Heart right ventricle (tissue), 16 donors: ENCODE measurements around the gene SEC31B. TPM values are rescaled to one million over a fixed set of nuclear protein-coding genes. Genes with fewer than 3 reads are reported as not detected.

Experiments used
- ATAC-seq, 8 donors: fragments of 200-7000 bp; cut with Tn5 transposase; one replicate each; pipeline ENCODE4 v1.9.1; 2020; ENCODE audit warnings: mild to moderate bottlenecking in 8 of 8, moderate library complexity in 8 of 8, moderate number of reproducible peaks in 1 of 8
- DNase-seq, 2 donors: peaks; one replicate each; pipeline ENCODE4 v3.0.0-alpha.2; 2020
- H3K27ac ChIP-seq, 10 donors: fragments of 200-600 bp; sonication (generic) in 2 of 10; one replicate each; pipeline versions ENCODE4 v1.5.0 to v1.8.0; 2020 to 2022; ENCODE audit warnings: mild to moderate bottlenecking in 3 of 10
- H3K27me3 ChIP-seq, 7 donors: fragments of 200-600 bp; one replicate each; pipeline ENCODE4 v1.8.0; 2021 to 2022; ENCODE audit warnings: mild to moderate bottlenecking in 2 of 7
- H3K36me3 ChIP-seq, 9 donors: fragments of 200-600 bp; sonication (generic) in 1 of 9; one replicate each; pipeline versions ENCODE4 v1.5.0 to v1.8.0; 2020 to 2022; ENCODE audit warnings: mild to moderate bottlenecking in 2 of 9
- H3K4me1 ChIP-seq, 9 donors: fragments of 200-600 bp; sonication (generic) in 1 of 9; one replicate each; pipeline versions ENCODE4 v1.5.0 to v1.8.0; 2020 to 2022; ENCODE audit warnings: mild to moderate bottlenecking in 4 of 9
- H3K4me3 ChIP-seq, 10 donors: fragments of 200-600 bp; sonication (generic) in 2 of 10; one replicate each; pipeline versions ENCODE4 v1.5.0 to v1.8.0; 2020 to 2022; ENCODE audit warnings: mild to moderate bottlenecking in 7 of 10, moderate library complexity in 2 of 10
- H3K9me3 ChIP-seq, 11 donors: fragments of 200-600 bp in 10 of 11; sonication (generic) in 2 of 11; one replicate each; pipeline versions ENCODE4 v1.5.0 to v1.8.0; 2013 to 2022; ENCODE audit warnings: mild to moderate bottlenecking in 2 of 11, control low read depth in 1 of 11, moderate library complexity in 1 of 11
- CTCF ChIP-seq, 9 donors: fragments of 200-600 bp; sonication (generic) in 2 of 9; IDR thresholded peaks; one replicate each; pipeline versions ENCODE4 v1.5.0 to v1.8.0; 2021 to 2022; ENCODE audit warnings: antibody characterized with exemption in 9 of 9, mild to moderate bottlenecking in 5 of 9, moderate library complexity in 1 of 9
- WGBS, 2 donors: extraction: QIAGEN DNeasy Blood & Tissue Kit; methylation state at CpG; one replicate each; pipeline ENCODE4 v1.1.7; 2013; ENCODE audit warnings: inconsistent platforms in 1 of 2; 5-methylcytosine and 5-hydroxymethylcytosine counted together
- intact Hi-C, 10 donors: fragments of 100-400 bp; cut with DNase I; formaldehyde crosslinking; loops; one replicate each; pipeline versions ENCODE4 v1.11.1 to v1.14.2; 2022
- polyA plus RNA-seq, 2 donors: library from polyadenylated mRNA; stranded (reverse); fragments of 200-250 nt; gene quantifications; one replicate each; pipeline ENCODE4 v1.2.3, GENCODE V29; 2013
- total RNA-seq, 10 donors: library from RNA; stranded (reverse); fragmentation: NEBNext Ultra II Directional in 3 of 10; extraction: Animal tissue kit (Norgen Biotek cat#: 25700) in 3 of 10; gene quantifications; one replicate each; pipeline versions ENCODE4 v1.2.1 to v1.2.4, GENCODE V29; 2021 to 2023
- donor health status: Arrhythmogenic right ventricular cardiomyopathy.
- donor health status: ischemic (EF 13 %, LVEDD 7.1; RV severe dilation, severe dysfunction).
- donor health status: healthy with polysubstance abuse.
- donor health status: DM: no; HTN: yes; CAD: no.
- donor health status: DM: no; HTN: no; CAD: no.
- donor health status: ischemic (EF 25% LVEDD 6.9; RV normal size, moderate dysfunction).
- donor health status: ischemic (EF 25% LVEDD 5.7; RV mildly dilated, moderate dysfunction).
- donor health status: healthy.
- donor health status: DM: yes; HTN: yes; CAD: no.
- donor health status: Ischemic cardiomyopathy.
- donor health status: ischemic (EF 35%, LVEDD 5.7; RV mildly dilated, moderate dysfunction).
- donor health status: nonischemic (EF 11% LVEDD 7.7; RV severe dilation, severe dysfunction).
- donor health status: DM: yes; HTN: yes; CAD: no.
- donor health status: PGD.
- donor health status: ischemic (EF 29% LVEDD 5.4; RV normal size, mild dysfunction).
- donor health status: nonischemic (EF 23%, LVEDD 6.1; RV moderate dilation, normal function).

SEC31B gene
- total and polyA plus RNA-seq, 12 donors: 2.7 to 28.2 (median 8.3) TPM

GRCh38 chr10:100516847-100517246, 2.8 kb downstream of the SEC31B start:
- WGBS, 2 donors: 86 to 96% methylated on average over 2 of the region's 2 CpGs
- Histone ChIP-seq H3K9me3 (no peaks in the 10 kb centered on the region), H3K27ac (no peak overlapping the region), H3K4me3 (no peak overlapping the region), H3K27me3 (peaks cover 0 to 13% (median 0%) of the 10 kb centered on the region in 7 donors), H3K4me1 (peaks cover 0 to 19% (median 14%) of the 10 kb centered on the region in 9 donors), H3K36me3 (peaks cover 0 to 38% (median 0%) of the 10 kb centered on the region in 9 donors)
- DNase-seq (no peak), ATAC-seq (no peak)
- intact Hi-C loops: loop anchor here in 7 of 10 donors (2.0 to 10.0 kb wide), 7 partner anchors 80 to 182 kb away; partner anchors contain the start of genes PKD2L1 (in 2 of the 7) and SCD (in 1 of the 7)
- TF ChIP-seq CTCF (IDR thresholded peaks at IDR 0.05): peak in 2 of 9 donors; percentile 11 to 24

GRCh38 chr10:100515612-100516011, 4.0 kb downstream of the SEC31B start:
- H3K9me3 ChIP-seq: no peaks in the 10 kb centered on the region
- H3K4me1 ChIP-seq: peaks cover 0 to 30% (median 14%) of the 10 kb centered on the region in 9 donors
- DNase-seq (no peak), ATAC-seq (no peak)
- no peak overlapping the region for H3K4me3 ChIP-seq
- intact Hi-C loops: loop anchor here in 7 of 10 donors (2.0 to 10.0 kb wide), 7 partner anchors 78 to 181 kb away; partner anchors contain the start of genes PKD2L1 (in 2 of the 7) and SCD (in 1 of the 7)
- peaks cover 0 to 13% (median 0%) of the 10 kb centered on the region in 7 donors for H3K27me3 ChIP-seq
- no peak for TF ChIP-seq CTCF (IDR thresholded peaks at IDR 0.05)
- 82 to 93% methylated on average over 3 of the region's 3 CpGs for WGBS, 2 donors
- H3K27ac ChIP-seq: no peak overlapping the region
- peaks cover 0 to 51% (median 0%) of the 10 kb centered on the region in 9 donors for H3K36me3 ChIP-seq

- DNase-seq (no peak), ATAC-seq (peak in 3 of 8 donors; percentile 11 to 38 (median 25))
- intact Hi-C loops: loop anchor here in 4 of 10 donors (10.0 kb wide), 3 partner anchors 76 to 176 kb away; partner anchors contain the start of genes PKD2L1 (in 2 of the 4) and SCD (in 1 of the 4)
- no peak overlapping the region for H3K4me3 ChIP-seq
- peaks cover 0 to 81% (median 6%) of the 10 kb centered on the region in 9 donors for H3K36me3 ChIP-seq
- H3K9me3 ChIP-seq: no peaks in the 10 kb centered on the region
- 88 to 91% methylated on average over 7 of the region's 7 CpGs for WGBS, 2 donors
- no peaks in the 10 kb centered on the region for H3K27me3 ChIP-seq
- H3K27ac ChIP-seq: peak overlapping the region in 1 of 10 donors; percentile 57
- H3K4me1 ChIP-seq: peaks cover 0 to 35% (median 0%) of the 10 kb centered on the region in 9 donors
- no peak for TF ChIP-seq CTCF (IDR thresholded peaks at IDR 0.05)
Measured at GRCh38 chr10:100510533-100511308, 8.9 kb downstream of the SEC31B start.

- Histone ChIP-seq H3K27ac (peak overlapping the region in 1 of 10 donors; percentile 57), H3K4me3 (no peak overlapping the region), H3K9me3 (no peaks in the 10 kb centered on the region), H3K36me3 (peaks cover 0 to 81% (median 13%) of the 10 kb centered on the region in 9 donors), H3K27me3 (no peaks in the 10 kb centered on the region), H3K4me1 (peaks cover 0 to 35% (median 0%) of the 10 kb centered on the region in 9 donors)
- no peak for TF ChIP-seq CTCF (IDR thresholded peaks at IDR 0.05)
- intact Hi-C loops: loop anchor here in 1 of 10 donors (10.0 kb wide), 1 partner anchor 75 kb away; no protein-coding TSS in a partner anchor
- ATAC-seq (no peak), DNase-seq (no peak)
- 55 to 69% methylated on average over 8 of the region's 8 CpGs for WGBS, 2 donors
Measured at GRCh38 chr10:100509241-100509840, 10.3 kb downstream of the SEC31B start.
